WTC11 (cell line): ENCODE measurements around the gene EDAR. TPM values are rescaled to one million over a fixed set of nuclear protein-coding genes. Genes with fewer than 3 reads are reported as not detected.

Experiments used
- ATAC-seq: fragments of 200-7000 bp; cut with Tn5 transposase; 2 replicates; pipeline ENCODE4 v1.10.0; 2021; ENCODE audit warnings: mild to moderate bottlenecking, moderate library complexity
- CTCF ChIA-PET: fragments of 300-600 bp; sonication (Branson Sonifier 250); formaldehyde crosslinking; loops from one replicate; lab custom pipeline; 2021; ENCODE audit warnings: antibody characterized with exemption; lab: Charles Lee
- POLR2A ChIA-PET: fragments of 350-600 bp; sonication (Branson Sonifier 250); formaldehyde crosslinking; loops from one replicate; lab custom pipeline; 2021; ENCODE audit warnings: antibody characterized with exemption; lab: Charles Lee
- DNase-seq: peaks from one replicate; pipeline ENCODE4 v3.0.0; 2021; ENCODE audit warnings: low spot score
- H3K27ac Mint-ChIP-seq: 2 replicates; pipeline ENCODE4 v1.8.0; 2021; ENCODE audit warnings: mixed read lengths
- H3K27me3 Mint-ChIP-seq: 2 replicates; pipeline ENCODE4 v1.8.0; 2021; ENCODE audit warnings: low read depth, mild to moderate bottlenecking, moderate library complexity, mixed read lengths
- H3K36me3 Mint-ChIP-seq: 2 replicates; pipeline ENCODE4 v1.8.0; 2021; ENCODE audit warnings: mixed read lengths
- H3K4me1 Mint-ChIP-seq: 2 replicates; pipeline ENCODE4 v1.8.0; 2022; ENCODE audit warnings: mixed read lengths
- H3K4me3 Mint-ChIP-seq: 2 replicates; pipeline ENCODE4 v1.8.0; 2021; ENCODE audit warnings: mild to moderate bottlenecking, moderate library complexity, mixed read lengths
- H3K9me3 Mint-ChIP-seq: 2 replicates; pipeline ENCODE4 v1.8.0; 2021; ENCODE audit warnings: mixed read lengths
- CREB1 ChIP-seq: sonication (generic); formaldehyde crosslinking; IDR thresholded peaks from 2 replicates; pipeline ENCODE4 v1.8.0; 2023; ENCODE audit warnings: mild to moderate bottlenecking, missing genetic modification reagents
- ESRRA ChIP-seq: sonication (generic); formaldehyde crosslinking; IDR thresholded peaks from 2 replicates; pipeline ENCODE4 v1.8.1; 2022; ENCODE audit warnings: mild to moderate bottlenecking, missing genetic modification reagents, borderline replicate concordance
- ETV6 ChIP-seq: sonication (generic); formaldehyde crosslinking; IDR thresholded peaks from 2 replicates; pipeline ENCODE4 v1.8.1; 2022; ENCODE audit warnings: mild to moderate bottlenecking, missing genetic modification reagents
- FOXJ3 ChIP-seq: sonication (generic); formaldehyde crosslinking; IDR thresholded peaks from 2 replicates; pipeline ENCODE4 v1.9.0; 2021; ENCODE audit warnings: missing genetic modification reagents, mild to moderate bottlenecking, borderline replicate concordance
- IRF1 ChIP-seq: sonication (generic); formaldehyde crosslinking; IDR thresholded peaks from 2 replicates; pipeline ENCODE4 v1.8.0; 2023; ENCODE audit warnings: missing genetic modification reagents
- MAX ChIP-seq: sonication (generic); formaldehyde crosslinking; IDR thresholded peaks from 2 replicates; pipeline ENCODE4 v1.8.0; 2022; ENCODE audit warnings: mild to moderate bottlenecking, missing genetic modification reagents
- NFATC4 ChIP-seq: fragments of 250-450 bp; sonication (Bioruptor Pico); IDR thresholded peaks from 2 replicates; pipeline ENCODE4 v1.9.0; 2021; ENCODE audit warnings: mild to moderate bottlenecking
- SMAD3 ChIP-seq: sonication (generic); formaldehyde crosslinking; IDR thresholded peaks from 2 replicates; pipeline ENCODE4 v1.8.0; 2022; ENCODE audit warnings: missing genetic modification reagents, mild to moderate bottlenecking, borderline replicate concordance
- TCF7 ChIP-seq: sonication (generic); formaldehyde crosslinking; IDR thresholded peaks from 2 replicates; pipeline ENCODE4 v1.8.0; 2022; ENCODE audit warnings: mild to moderate bottlenecking, low read depth, missing genetic modification reagents, moderate library complexity
- ZNF263 ChIP-seq: sonication (generic); formaldehyde crosslinking; IDR thresholded peaks from 2 replicates; pipeline ENCODE4 v1.8.1; 2022; ENCODE audit warnings: low read depth, mild to moderate bottlenecking, moderate library complexity, missing genetic modification reagents
- ZNF281 ChIP-seq: sonication (generic); formaldehyde crosslinking; IDR thresholded peaks from 2 replicates; pipeline ENCODE4 v1.8.0; 2023; ENCODE audit warnings: mild to moderate bottlenecking, missing genetic modification reagents
- ZNF396 ChIP-seq: fragments of 250-450 bp; sonication (Bioruptor Pico); IDR thresholded peaks from 2 replicates; pipeline ENCODE4 v1.8.0; 2021; ENCODE audit warnings: mild to moderate bottlenecking, moderate library complexity, borderline replicate concordance
- ZNF425 ChIP-seq: fragments of 250-450 bp; sonication (Bioruptor Pico); conservative IDR thresholded peaks from 2 replicates; pipeline ENCODE4 v1.9.0; 2021; ENCODE audit warnings: mild to moderate bottlenecking
- total RNA-seq: library from RNA; stranded (reverse); gene quantifications from 3 replicates; pipeline ENCODE4 v1.2.3, GENCODE V29; 2021
- TF ChIP-seq, protein P1 (sequence below): sonication (generic); formaldehyde crosslinking; IDR thresholded peaks from 2 replicates; pipeline ENCODE4 v1.8.1; 2022; ENCODE audit warnings: low read depth, mild to moderate bottlenecking, moderate library complexity, missing genetic modification reagents, borderline replicate concordance
- TF ChIP-seq, protein P2 (sequence below): sonication (generic); formaldehyde crosslinking; IDR thresholded peaks from 2 replicates; pipeline ENCODE4 v1.8.0; 2022; ENCODE audit warnings: missing genetic modification reagents
- TF ChIP-seq, protein P3 (sequence below): sonication (generic); formaldehyde crosslinking; IDR thresholded peaks from 2 replicates; pipeline ENCODE4 v1.8.1; 2022; ENCODE audit warnings: mild to moderate bottlenecking, missing genetic modification reagents, moderate library complexity, borderline replicate concordance

The EDAR gene
- total RNA-seq, 1 experiment from 2014 or later: not detected

DNA sequence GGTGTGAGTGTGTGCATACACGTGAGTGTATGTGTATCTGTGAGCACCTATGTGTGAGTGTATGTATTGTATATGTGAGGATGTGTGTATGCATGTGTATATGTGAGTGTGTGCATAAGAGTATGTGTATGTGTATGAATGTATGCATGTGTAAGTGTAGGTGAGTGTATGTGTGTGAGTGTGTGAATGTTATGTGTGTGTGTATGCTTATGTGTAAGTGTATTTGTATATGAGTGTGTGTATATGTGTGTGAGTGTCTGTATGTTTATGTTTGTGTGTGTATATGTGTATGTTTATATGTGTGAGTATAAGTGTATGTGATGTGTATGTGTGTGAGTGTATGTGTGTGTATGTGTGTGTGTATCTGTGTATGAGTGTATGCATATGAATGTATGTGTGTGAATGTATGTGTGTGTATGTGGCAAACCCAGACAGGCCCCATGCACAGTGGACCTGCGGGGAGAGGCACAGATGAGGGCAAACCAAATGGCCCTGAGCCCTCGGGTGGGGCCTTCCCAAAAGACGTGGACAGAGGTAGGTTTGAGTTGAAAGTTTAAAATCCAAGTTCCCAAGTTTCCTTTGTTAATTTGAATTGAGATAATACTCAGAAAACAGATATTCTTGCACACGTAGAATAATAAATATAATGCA is 51.5 kb downstream of the EDAR start:
- CTCF ChIA-PET: no interaction called here

More for the DNA sequence above, 51.5 kb downstream of the EDAR start:
- no peak for ATAC-seq
- POLR2A ChIA-PET: no interaction called here
- H3K4me3 Mint-ChIP-seq: no peak overlapping the region
- TF ChIP-seq ZNF281 (CRISPR knock-in tag): no peak
- no peak for TF ChIP-seq ESRRA (CRISPR knock-in tag)
- TF ChIP-seq NFATC4: no peak
- TF ChIP-seq MAX (CRISPR knock-in tag): no peak
- no peak for TF ChIP-seq ZNF263 (CRISPR knock-in tag)
- TF ChIP-seq ETV6 (CRISPR knock-in tag): no peak
- no peak for TF ChIP-seq ZNF425 (CRISPR knock-in tag)
- no peak for TF ChIP-seq FOXJ3 (CRISPR knock-in tag)
- TF ChIP-seq, protein P1, sequence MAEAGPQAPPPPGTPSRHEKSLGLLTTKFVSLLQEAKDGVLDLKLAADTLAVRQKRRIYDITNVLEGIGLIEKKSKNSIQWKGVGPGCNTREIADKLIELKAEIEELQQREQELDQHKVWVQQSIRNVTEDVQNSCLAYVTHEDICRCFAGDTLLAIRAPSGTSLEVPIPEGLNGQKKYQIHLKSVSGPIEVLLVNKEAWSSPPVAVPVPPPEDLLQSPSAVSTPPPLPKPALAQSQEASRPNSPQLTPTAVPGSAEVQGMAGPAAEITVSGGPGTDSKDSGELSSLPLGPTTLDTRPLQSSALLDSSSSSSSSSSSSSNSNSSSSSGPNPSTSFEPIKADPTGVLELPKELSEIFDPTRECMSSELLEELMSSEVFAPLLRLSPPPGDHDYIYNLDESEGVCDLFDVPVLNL: no peak
- TF ChIP-seq, protein P2, sequence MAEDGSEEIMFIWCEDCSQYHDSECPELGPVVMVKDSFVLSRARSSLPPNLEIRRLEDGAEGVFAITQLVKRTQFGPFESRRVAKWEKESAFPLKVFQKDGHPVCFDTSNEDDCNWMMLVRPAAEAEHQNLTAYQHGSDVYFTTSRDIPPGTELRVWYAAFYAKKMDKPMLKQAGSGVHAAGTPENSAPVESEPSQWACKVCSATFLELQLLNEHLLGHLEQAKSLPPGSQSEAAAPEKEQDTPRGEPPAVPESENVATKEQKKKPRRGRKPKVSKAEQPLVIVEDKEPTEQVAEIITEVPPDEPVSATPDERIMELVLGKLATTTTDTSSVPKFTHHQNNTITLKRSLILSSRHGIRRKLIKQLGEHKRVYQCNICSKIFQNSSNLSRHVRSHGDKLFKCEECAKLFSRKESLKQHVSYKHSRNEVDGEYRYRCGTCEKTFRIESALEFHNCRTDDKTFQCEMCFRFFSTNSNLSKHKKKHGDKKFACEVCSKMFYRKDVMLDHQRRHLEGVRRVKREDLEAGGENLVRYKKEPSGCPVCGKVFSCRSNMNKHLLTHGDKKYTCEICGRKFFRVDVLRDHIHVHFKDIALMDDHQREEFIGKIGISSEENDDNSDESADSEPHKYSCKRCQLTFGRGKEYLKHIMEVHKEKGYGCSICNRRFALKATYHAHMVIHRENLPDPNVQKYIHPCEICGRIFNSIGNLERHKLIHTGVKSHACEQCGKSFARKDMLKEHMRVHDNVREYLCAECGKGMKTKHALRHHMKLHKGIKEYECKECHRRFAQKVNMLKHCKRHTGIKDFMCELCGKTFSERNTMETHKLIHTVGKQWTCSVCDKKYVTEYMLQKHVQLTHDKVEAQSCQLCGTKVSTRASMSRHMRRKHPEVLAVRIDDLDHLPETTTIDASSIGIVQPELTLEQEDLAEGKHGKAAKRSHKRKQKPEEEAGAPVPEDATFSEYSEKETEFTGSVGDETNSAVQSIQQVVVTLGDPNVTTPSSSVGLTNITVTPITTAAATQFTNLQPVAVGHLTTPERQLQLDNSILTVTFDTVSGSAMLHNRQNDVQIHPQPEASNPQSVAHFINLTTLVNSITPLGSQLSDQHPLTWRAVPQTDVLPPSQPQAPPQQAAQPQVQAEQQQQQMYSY (CRISPR knock-in tag): no peak
- TF ChIP-seq, protein P3, sequence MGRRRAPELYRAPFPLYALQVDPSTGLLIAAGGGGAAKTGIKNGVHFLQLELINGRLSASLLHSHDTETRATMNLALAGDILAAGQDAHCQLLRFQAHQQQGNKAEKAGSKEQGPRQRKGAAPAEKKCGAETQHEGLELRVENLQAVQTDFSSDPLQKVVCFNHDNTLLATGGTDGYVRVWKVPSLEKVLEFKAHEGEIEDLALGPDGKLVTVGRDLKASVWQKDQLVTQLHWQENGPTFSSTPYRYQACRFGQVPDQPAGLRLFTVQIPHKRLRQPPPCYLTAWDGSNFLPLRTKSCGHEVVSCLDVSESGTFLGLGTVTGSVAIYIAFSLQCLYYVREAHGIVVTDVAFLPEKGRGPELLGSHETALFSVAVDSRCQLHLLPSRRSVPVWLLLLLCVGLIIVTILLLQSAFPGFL (CRISPR knock-in tag): no peak
- no peak for TF ChIP-seq TCF7 (CRISPR knock-in tag)
- no peak for TF ChIP-seq CREB1 (CRISPR knock-in tag)
- TF ChIP-seq IRF1 (CRISPR knock-in tag): no peak
- no peak for TF ChIP-seq SMAD3 (CRISPR knock-in tag)
- no peak for TF ChIP-seq ZNF396 (CRISPR knock-in tag)
- TF ChIP-seq, all 79 proteins: peak for 0
- no peaks in the 10 kb centered on the region; the same call in 1 of the 2 replicates for H3K27me3 Mint-ChIP-seq
- DNase-seq: no peak
- no peaks in the 10 kb centered on the region for H3K9me3 Mint-ChIP-seq
- H3K36me3 Mint-ChIP-seq: no peaks in the 10 kb centered on the region
- H3K27ac Mint-ChIP-seq: no peak overlapping the region
- H3K4me1 Mint-ChIP-seq: peaks cover 37% of the 10 kb centered on the region
